CD4-positive, alpha-beta T cell treated with Interleukin-15 for 4 hours (primary cell): ENCODE measurements around the gene ZCWPW1.
"Not testable (repeated sequence)": the region's sequence is repeated elsewhere in the genome, so short reads cannot be mapped to it uniquely, and the experiment has no call there.

Source experiments
- DNase-seq: peaks from one replicate; pipeline ENCODE4 v3.0.0-alpha.2; 2020; ENCODE audit warnings: low spot score

ZCWPW1 gene

DNA sequence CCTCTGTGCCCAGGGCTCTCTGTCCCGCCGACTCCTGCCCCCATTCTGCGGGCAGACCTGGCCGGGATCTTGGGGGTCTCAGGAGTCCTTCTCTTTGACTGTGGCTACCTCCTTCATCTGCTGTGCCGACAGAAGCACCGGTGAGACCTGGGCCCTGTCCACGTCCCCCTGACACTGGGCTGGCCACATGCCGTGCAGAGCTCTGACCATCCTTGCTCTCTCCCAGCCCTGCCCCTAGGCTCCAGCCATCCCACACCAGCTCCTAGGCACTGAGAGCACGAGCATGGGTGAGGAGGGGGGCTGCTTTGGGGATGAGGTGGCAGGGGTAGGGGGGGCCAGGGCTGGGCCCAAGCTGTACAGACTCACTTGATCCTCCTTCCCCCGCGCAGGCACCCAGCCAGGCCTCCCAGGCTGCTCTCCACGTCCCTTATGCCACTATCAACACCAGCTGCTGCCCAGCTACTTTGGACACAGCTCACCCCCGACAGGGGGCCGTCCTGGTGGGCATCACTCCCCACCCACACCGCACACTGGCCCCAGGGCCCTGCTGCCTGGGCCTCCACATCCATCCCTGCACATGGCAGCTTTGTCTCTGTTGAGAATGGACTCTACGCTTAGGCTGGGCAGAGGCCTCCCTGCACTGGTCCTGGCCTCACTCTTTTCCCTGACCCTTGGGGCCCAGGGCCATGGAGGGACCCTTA is 75.4 kb downstream of the ZCWPW1 start:
- no peak for DNase-seq

DNA sequence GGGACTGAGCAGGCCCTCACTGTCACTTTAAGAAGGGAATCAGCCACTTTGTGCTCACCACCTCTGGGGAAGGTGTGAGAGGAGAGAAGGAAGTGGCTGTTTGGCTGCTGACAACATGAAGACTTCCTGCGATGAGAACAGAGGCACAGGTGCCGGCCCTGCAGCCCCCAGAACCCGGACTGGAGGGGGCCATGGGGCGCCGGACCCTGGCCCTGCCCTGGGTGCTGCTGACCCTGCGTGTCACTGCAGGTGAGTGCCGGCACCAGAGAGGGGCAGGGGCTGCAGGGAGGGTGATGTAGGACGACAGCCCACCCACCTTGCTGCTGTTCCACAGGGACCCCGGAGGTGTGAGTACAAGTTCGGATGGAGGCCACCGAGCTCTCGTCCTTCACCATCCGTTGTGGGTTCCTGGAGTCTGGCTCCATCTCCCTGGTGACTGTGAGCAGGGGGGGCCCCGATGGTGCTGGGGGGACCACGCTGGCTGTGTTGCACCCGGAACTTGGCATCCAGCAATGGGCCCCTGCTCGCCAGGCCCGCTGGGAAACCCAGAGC is 76.2 kb downstream of the ZCWPW1 start:
- not testable (repeated sequence) for DNase-seq

- no peak for DNase-seq
These were observed 76.8 kb downstream of the ZCWPW1 start for GRCh38 chr7:100351657-100352058.
